GM18507 (cell line): ENCODE measurements around the gene DIAPH3.

Experiments used
- DNase-seq: peaks from one replicate; pipeline ENCODE4 v3.0.0; 2011; ENCODE audit warnings: low read depth; ENCODE audit not compliant: insufficient read length; ENCODE audit errors: extremely low spot score
- FAIRE-seq: peaks from 2 replicates; lab custom pipeline; 2011; peaks lifted over from hg19 to GRCh38; lab: Jason Lieb, UNC

Gene DIAPH3

GRCh38 chr13:59766236-59766635 lies 397.5 kb downstream of the DIAPH3 start:
- no peak for DNase-seq
- no peak for FAIRE-seq

- DNase-seq, result no peak
- no peak for FAIRE-seq
Observed at GRCh38 chr13:59755632-59756290, 408.0 kb downstream of the DIAPH3 start.

GRCh38 chr13:59754411-59754810 lies 409.3 kb downstream of the DIAPH3 start:
- DNase-seq, result no peak
- FAIRE-seq, result no peak

GRCh38 chr13:59750860-59751259 lies 412.9 kb downstream of the DIAPH3 start:
- DNase-seq, result no peak
- FAIRE-seq, result no peak

- DNase-seq (no peak), FAIRE-seq (no peak)
Observed at GRCh38 chr13:59748046-59748445, 415.7 kb downstream of the DIAPH3 start.

- FAIRE-seq (peak; percentile 24), DNase-seq (no peak)
Observed at GRCh38 chr13:59747529-59747928, 416.2 kb downstream of the DIAPH3 start.

- no peak for DNase-seq
- no peak for FAIRE-seq
Observed at GRCh38 chr13:59746291-59746962, 417.3 kb downstream of the DIAPH3 start.

GRCh38 chr13:59745392-59745788 lies 418.3 kb downstream of the DIAPH3 start:
- FAIRE-seq (no peak), DNase-seq (no peak)

GRCh38 chr13:59744747-59745391 lies 418.9 kb downstream of the DIAPH3 start:
- FAIRE-seq (no peak), DNase-seq (no peak)

GRCh38 chr13:59743195-59743594 lies 420.5 kb downstream of the DIAPH3 start:
- FAIRE-seq, result no peak
- DNase-seq, result no peak

- no peak for DNase-seq
- FAIRE-seq, result no peak
Observed at GRCh38 chr13:59742467-59742866, 421.3 kb downstream of the DIAPH3 start.

GRCh38 chr13:59738921-59739320 lies 424.8 kb downstream of the DIAPH3 start:
- FAIRE-seq, result peak; percentile 18
- no peak for DNase-seq

- DNase-seq (peak; percentile 37), FAIRE-seq (peak; percentile 98)
Observed at GRCh38 chr13:59734393-59734792, 429.3 kb downstream of the DIAPH3 start.

GRCh38 chr13:59733744-59734143 lies 430.0 kb downstream of the DIAPH3 start:
- no peak for FAIRE-seq
- no peak for DNase-seq

- FAIRE-seq (no peak), DNase-seq (no peak)
Observed at GRCh38 chr13:59730026-59730425, 433.7 kb downstream of the DIAPH3 start.

GRCh38 chr13:59728896-59729545 lies 434.7 kb downstream of the DIAPH3 start:
- FAIRE-seq, result no peak
- no peak for DNase-seq

- FAIRE-seq (no peak), DNase-seq (no peak)
Observed at GRCh38 chr13:59721926-59722910, 441.5 kb downstream of the DIAPH3 start.

GRCh38 chr13:59715611-59716010 lies 448.1 kb downstream of the DIAPH3 start:
- DNase-seq (no peak), FAIRE-seq (no peak)

GRCh38 chr13:59710996-59711701 lies 452.6 kb downstream of the DIAPH3 start:
- DNase-seq (no peak), FAIRE-seq (no peak)
